Measurements from ENCODE around the gene CHCHD5. TPM values are rescaled to one million over a fixed set of nuclear protein-coding genes. Genes with fewer than 3 reads are reported as not detected.
A peak's percentile ranks its signal among the peaks of the same experiment; 100 is the strongest.

The CHCHD5 gene
- total and polyA plus RNA-seq, 2 of the 8 experiments (the other 6 are each of a cell fraction or from before 2014, with no cell fraction given), result 27.2 to 71.5 TPM

- peak within 1 kb of the TSS; percentile 91 for H3K18ac ChIP-seq (ENCODE audit: extremely low read depth, low read length)
- H2BK15ac ChIP-seq (ENCODE audit: low read length), result peak within 1 kb of the TSS; percentile 63; the same call in 1 of the 2 replicates
- H3K79me1 ChIP-seq (ENCODE audit: low read depth, low read length), result no peaks in the 10 kb centered on the region; the same call in 1 of the 2 replicates
- CTCF ChIA-PET (ENCODE audit: partially characterized antibody), result no interaction called here
- 0 out of 2 replicates have a peak within 1 kb of the TSS, but pooled peaks have one; percentile 12 for H2AK5ac ChIP-seq (ENCODE audit: low read depth, low read length)
- H2BK120ac ChIP-seq (replicated peaks; ENCODE audit: low read depth, low read length), result peak within 1 kb of the TSS; percentile 41
- WGBS, 2 experiments (ENCODE audit: extremely low coverage in 1 of 2, insufficient coverage in 1 of 2, insufficient read length in 1 of 2, insufficient replicate concordance in 2 of 2, low coverage in 1 of 2, low lambda C conversion rate in 2 of 2, missing lambda C conversion rate in 1 of 2), result 1% methylated on average over 66 of the region's 67 CpGs; no CpG with 5 or more reads in 1 of the 2 experiments
- H4K5ac ChIP-seq (ENCODE audit: insufficient read length, low read depth, low read length), result peak within 1 kb of the TSS; percentile 97
- H3K9me3 ChIP-seq (ENCODE audit: insufficient read depth in 2 of 2, low read depth in 1 of 2, low read length in 1 of 2), result no peaks in the 10 kb centered on the region
- peak within 1 kb of the TSS; percentile 94 to 98 (median 97) for H3K4me3 ChIP-seq (ENCODE audit: extremely low read depth in 1 of 4, insufficient read depth in 2 of 4, low read depth in 3 of 4, low read length in 4 of 4)
- no peak within 1 kb of the TSS for H3K23ac ChIP-seq (ENCODE audit: insufficient read length)
- DNase-seq (ENCODE audit: low read depth in 1 of 2, low spot score in 2 of 2) (peak; percentile 43 to 91), FAIRE-seq (no peak)
- H3K36me3 ChIP-seq (ENCODE audit: control insufficient read depth in 2 of 4, insufficient read depth in 4 of 4, low read length in 3 of 4), result peaks cover 0 to 12% (median 6%) of the 10 kb centered on the region in 4 experiments; a peak in 6 of 8 replicates
- peak within 1 kb of the TSS; percentile 79 to 100 for H3K4me2 ChIP-seq (ENCODE audit: insufficient read depth in 1 of 2, low read depth in 2 of 2, low read length in 2 of 2)
- peak within 1 kb of the TSS; percentile 96 for H3K27ac ChIP-seq (ENCODE audit: low read depth, low read length)
- peak within 1 kb of the TSS; percentile 62; the same call in 1 of the 2 replicates for H2BK12ac ChIP-seq (ENCODE audit: low read depth, low read length)
- peaks cover 0 to 5% (median 3%) of the 10 kb centered on the region in 4 experiments; a peak in 2 of 7 replicates for H3K4me1 ChIP-seq (replicated peaks in 1 of 4; ENCODE audit: control insufficient read depth in 3 of 4, insufficient read depth in 4 of 4, low read length in 3 of 4)
- peak within 1 kb of the TSS; percentile 41 to 94 (median 90) for H3K9ac ChIP-seq (replicated peaks in 1 of 4; ENCODE audit: extremely low read depth in 1 of 4, low read depth in 3 of 4, low read length in 3 of 4)
- peak within 1 kb of the TSS; percentile 96 for H4K8ac ChIP-seq (ENCODE audit: extremely low read depth, insufficient read depth, low read length)
- no peak within 1 kb of the TSS for H3K14ac ChIP-seq (ENCODE audit: insufficient read length)
- H4K91ac ChIP-seq (replicated peaks; ENCODE audit: insufficient read length, low read length), result peak within 1 kb of the TSS; percentile 36
- POLR2A ChIA-PET (ENCODE audit: partially characterized antibody), result interaction anchor here (2.3 kb wide), 1 partner anchor 41 kb away, joined by 5 read pairs; no protein-coding TSS in a partner anchor
- peaks cover 2 to 5% of the 10 kb centered on the region in 2 experiments for H4K20me1 ChIP-seq (replicated peaks in 1 of 2; ENCODE audit: control insufficient read depth in 1 of 2, insufficient read depth in 2 of 2, low read length in 2 of 2)
- peaks cover 9% of the 10 kb centered on the region for H3K23me2 ChIP-seq (ENCODE audit: low read depth, low read length)
- peak within 1 kb of the TSS; percentile 72 for H3K4ac ChIP-seq (replicated peaks; ENCODE audit: insufficient read length, low read depth, low read length)
- H3K27me3 ChIP-seq (replicated peaks in 1 of 4; ENCODE audit: control insufficient read depth in 3 of 4, extremely low read depth in 1 of 4, insufficient read depth in 3 of 4, low read length in 3 of 4), result no peaks in the 10 kb centered on the region; a peak in 1 of 7 replicates
- H2BK5ac ChIP-seq (ENCODE audit: low read depth, low read length), result peak within 1 kb of the TSS; percentile 95
- peaks cover 15 to 45% of the 10 kb centered on the region in 2 experiments for H3K79me2 ChIP-seq (ENCODE audit: control insufficient read depth in 1 of 2, insufficient read depth in 2 of 2, low read length in 2 of 2)
- peak within 1 kb of the TSS; percentile 79 for H3K56ac ChIP-seq (replicated peaks; ENCODE audit: insufficient read length, low read depth, low read length)
- H2AFZ ChIP-seq (ENCODE audit: low read length), result peak within 1 kb of the TSS; percentile 97
- no peak within 1 kb of the TSS for H2BK20ac ChIP-seq (ENCODE audit: low read length)
- no peak for TF ChIP-seq EGR1 (IDR thresholded peaks at IDR 0.05; ENCODE audit: borderline replicate concordance, low read depth, low read length)
- TF ChIP-seq SP2 (IDR thresholded peaks at IDR 0.05; ENCODE audit: low read length), result no peak
- TF ChIP-seq HDAC6 (IDR thresholded peaks at IDR 0.05; ENCODE audit: low read depth, low read length), result no peak
- TF ChIP-seq POU5F1 (IDR thresholded peaks at IDR 0.05; ENCODE audit: low read depth, low read length), result no peak
- no peak for TF ChIP-seq KDM5A (IDR thresholded peaks at IDR 0.05; ENCODE audit: low read length)
- TF ChIP-seq CHD1 (IDR thresholded peaks at IDR 0.05; ENCODE audit: low read depth, low read length), result no peak
- peak; percentile 97 for TF ChIP-seq E2F6 (IDR thresholded peaks at IDR 0.05)
- no peak; a peak in 1 of 3 replicates for TF ChIP-seq EP300 (IDR thresholded peaks at IDR 0.05; ENCODE audit: borderline replicate concordance in 1 of 2, low read depth in 2 of 2, low read length in 2 of 2)
- TF ChIP-seq ATF3 (IDR thresholded peaks at IDR 0.05; ENCODE audit: insufficient read depth, low read depth, low read length), result no peak
These were observed 42.1 kb upstream of the CHCHD5 start, which contains the start of gene POLR1B for GRCh38 chr2:112542123-112542983. Gene POLR1B (plus strand): TSS chr2:112542465. CDS start chr2:112542495, 30 bp downstream.

Measured in H1 (cell line).